GM21447 (cell line): ENCODE results near the gene IRF2.
A peak's percentile ranks its signal among the peaks of the same experiment; 100 is the strongest.

Experiments used
- ATAC-seq: cut with Tn5 transposase; IDR thresholded peaks from one replicate; pipeline ENCODE4 v1.9.1; 2021; ENCODE audit not compliant: unreplicated experiment

The IRF2 gene

DNA sequence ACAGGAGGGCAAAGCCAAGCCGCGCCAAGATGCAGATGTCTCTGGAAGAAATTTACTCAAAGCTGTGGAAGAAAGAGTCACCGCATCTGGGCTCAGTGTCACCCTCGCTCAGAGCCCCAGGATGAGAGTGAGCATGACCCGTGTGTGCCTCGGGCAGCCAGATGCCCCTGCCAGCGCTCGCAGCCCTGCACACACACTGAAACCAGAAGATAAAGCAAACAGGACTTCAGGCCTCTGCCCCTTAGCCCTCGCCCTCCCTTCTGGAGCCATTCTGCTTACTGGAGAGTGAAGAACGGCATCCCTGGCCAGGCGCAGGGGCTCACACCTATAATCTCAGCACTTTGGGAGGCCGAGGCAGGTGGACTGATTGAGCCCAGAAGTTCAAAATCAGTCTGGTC lies 103.0 kb downstream of the IRF2 start:
- no peak for ATAC-seq

DNA sequence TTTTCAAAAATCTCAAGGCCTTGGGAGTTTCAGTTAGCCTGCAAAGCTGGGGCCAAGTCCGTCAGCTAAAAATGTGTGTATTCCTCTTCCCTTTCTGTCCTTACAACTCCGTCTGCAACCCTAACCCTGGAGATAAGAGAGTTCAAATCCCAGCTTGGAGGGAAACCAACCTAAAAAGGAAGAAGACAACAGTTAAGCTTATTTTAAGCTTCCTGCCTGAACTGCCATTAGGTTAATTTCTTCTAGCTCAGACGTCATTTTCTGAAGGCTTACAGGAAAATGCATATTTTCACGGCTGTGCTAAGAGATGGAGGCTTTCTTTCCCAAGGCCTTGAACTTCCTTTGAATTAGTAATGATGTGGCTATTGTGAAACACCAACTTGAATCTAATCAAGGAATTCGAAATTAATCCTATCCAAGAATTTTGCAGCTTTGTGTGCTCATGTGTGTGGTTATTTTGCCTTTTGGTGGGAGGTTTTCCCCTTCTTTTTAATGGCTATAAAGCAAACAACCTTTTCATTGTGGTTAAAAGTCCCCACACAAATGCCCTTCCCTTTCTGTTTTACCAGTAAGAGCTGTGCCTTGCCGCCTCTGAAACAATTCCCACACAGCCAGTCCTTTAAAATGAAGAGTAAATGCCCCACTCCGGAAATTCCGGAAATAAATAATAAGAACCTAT lies 103.5 kb downstream of the IRF2 start:
- no peak for ATAC-seq

GRCh38 chr4:184369871-184370270 lies 104.5 kb downstream of the IRF2 start:
- no peak for ATAC-seq

DNA sequence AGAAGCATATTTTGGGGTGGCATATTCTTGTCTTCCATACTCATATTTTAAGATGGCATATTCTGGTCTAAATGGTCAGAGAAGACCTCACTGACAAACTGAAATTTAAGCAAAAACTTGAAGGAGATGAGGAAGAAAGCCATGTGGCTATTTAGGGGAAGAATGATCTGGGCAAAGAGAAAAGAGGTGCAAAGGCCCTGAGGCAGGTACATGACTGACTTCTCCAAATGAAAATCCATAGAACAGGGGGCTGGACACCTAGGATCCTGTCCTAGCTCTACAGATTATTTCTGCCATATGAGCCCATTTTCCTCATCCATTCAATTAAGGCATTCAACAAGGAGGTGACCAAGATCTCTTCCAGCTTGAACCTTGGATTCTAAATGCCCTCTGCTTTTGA lies 105.6 kb downstream of the IRF2 start:
- ATAC-seq = no peak

DNA sequence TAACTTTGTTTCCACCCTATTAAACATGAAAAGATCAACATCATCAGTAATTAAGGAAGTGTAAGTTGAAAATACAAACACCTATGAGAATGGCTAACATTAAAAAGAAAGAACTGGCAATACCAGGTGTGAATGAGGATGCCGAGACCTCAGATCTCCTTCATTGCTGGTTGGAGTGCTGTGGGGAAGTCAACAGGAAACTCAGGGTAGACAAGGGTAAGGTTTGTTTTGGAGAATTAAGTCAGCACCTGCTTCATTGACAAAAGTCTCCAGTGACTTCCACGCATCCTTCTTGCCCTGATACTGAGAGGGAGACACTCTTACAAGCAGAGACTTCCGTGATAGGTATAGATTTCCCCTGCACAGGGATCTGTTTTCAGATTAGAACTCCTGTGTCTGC lies 106.1 kb downstream of the IRF2 start:
- no peak for ATAC-seq

DNA sequence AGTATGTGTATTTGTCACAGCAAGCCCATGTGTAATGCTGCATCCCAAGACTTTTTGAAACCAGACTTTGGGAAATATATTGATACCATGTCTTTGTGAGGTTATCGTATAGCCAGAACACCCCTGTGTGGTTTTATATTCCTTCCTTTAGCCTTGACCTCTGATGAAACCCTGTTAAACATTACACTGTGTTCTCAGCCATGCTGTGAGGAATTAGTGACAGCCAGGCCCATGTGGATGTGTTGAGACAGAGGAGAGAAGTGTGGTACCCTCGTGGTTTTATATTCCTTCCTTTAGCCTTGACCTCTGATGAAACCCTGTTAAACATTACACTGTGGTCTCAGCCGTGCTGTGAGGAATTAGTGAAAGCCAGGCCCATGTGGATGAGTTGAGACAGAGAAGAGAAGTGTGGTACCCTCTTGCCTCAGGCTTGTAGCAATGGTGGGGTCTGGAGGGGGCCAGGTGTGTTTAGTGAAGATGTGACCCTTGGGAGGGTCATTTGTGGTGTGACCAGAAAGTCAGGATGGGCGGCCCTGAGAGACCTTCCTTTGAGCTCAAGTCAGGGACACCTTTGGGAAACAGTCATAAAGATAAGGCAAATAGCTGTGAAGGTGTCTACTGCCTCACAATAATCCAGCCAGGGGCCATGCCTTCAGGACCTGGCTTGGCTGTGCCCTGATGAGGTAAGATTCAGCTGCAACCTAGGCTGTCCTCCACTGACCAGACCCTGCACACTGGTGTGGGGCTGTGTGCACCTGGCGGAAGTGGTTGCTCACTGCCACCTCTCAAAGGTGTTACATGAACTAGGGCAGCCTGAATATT lies 110.0 kb downstream of the IRF2 start:
- peak; percentile 83 for ATAC-seq

DNA sequence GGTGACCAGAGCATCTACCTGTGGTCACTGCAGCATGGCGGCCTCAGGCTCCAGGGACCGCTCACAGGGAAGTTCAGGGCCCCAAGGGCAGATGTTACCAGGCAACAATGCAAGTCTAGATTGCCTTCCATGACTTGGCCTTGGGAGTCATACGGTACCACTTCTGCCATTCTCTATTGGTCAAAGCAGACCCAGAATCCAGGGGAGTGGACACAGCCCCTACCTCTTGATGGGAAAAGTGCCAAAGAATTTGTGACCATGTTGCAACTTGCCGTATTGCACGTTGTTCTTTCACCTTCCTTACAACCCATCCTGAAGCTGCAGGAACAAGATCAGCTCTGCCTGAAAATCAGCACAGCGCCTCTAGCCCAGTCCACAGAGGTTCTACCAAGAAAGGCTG lies 111.1 kb downstream of the IRF2 start:
- ATAC-seq = no peak

DNA sequence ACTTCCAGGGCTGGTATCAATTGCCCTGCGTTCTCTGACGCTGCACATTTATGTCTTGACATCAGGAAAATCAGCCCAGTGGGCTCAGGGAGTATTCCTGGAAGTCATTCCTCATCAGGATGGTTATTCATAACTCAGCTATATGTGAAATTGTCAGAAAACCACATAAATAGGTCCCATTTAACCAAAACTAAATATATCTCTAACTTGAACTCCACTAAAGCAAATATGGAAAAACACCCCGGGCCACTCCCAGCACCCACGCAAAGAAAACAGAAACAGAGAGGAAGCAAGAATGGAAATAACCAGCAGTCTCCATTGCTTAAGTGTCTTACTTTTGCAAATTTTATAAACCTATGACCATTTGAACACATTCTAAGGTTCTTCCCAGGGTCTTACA lies 112.0 kb downstream of the IRF2 start:
- no peak for ATAC-seq

DNA sequence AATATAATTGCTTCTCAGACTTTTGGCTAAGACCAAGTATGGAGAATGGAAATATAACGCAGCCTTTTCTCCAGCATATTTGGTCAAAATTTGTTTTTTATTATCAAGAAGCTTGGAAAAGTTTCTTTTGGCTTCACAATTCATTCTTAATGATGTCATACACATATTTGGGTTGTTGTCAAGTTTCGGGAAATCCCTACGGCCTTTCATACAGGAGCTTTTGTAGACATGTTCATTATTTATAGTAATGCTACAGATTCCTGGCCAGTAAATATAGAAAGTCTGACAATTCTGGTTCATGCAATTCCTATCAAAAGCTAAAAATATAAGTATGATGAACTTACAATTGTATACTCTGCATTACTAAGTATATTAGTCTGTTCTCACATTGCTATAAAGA lies 112.9 kb downstream of the IRF2 start:
- no peak for ATAC-seq

DNA sequence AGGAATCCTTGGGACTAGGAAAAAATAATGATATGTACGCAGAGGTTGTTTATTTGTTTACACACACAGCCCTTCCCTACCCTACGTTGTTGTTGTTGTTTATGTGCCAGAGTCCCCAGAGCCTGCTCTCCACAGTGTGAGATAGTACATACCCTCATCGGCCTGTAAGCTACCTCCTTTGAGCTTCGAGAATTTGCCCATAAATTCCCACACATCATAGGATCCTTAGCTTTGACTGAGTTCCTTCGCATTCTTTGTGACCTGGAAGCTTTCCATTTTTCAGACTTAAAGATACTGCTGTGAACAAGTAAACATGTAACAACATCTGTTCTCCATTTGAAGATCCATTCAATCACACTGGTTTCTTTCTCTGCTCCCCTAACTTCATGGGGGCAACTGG lies 114.5 kb downstream of the IRF2 start:
- ATAC-seq = no peak

DNA sequence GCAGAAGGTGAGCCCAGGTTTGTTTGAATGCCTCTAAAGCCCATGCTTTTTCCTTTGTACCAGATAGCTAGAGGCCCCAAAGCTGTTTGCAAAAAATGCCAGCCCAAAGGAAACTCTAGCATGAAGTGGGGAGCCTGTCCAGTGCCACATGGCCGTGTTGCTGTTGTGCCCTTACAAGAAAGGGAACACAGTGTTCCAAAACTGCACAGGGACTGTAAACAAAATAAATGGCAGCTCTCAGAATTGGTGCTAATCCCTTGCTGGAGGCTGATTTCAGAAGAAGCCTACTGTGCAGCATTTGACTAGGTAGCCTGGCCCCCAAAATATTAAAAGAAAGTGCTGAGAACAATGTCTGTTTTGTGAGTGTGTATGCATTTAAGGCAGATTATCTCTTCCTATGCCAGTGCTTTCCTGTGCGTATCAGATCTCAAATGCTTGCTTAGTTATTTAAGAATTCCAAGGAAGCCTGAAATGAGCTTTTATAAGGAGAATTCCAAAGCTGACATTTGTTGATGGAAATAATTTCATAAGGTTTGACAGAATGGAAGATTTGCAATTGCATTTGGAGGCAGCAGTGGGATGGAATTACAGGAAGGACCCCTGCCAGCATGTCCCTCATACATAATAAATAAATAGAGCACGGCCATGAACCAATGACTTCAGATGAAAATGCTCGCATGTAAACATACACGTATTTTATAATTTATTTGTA lies 115.7 kb downstream of the IRF2 start:
- ATAC-seq = no peak

- ATAC-seq = no peak
These were observed 116.6 kb downstream of the IRF2 start for GRCh38 chr4:184357772-184358171.

DNA sequence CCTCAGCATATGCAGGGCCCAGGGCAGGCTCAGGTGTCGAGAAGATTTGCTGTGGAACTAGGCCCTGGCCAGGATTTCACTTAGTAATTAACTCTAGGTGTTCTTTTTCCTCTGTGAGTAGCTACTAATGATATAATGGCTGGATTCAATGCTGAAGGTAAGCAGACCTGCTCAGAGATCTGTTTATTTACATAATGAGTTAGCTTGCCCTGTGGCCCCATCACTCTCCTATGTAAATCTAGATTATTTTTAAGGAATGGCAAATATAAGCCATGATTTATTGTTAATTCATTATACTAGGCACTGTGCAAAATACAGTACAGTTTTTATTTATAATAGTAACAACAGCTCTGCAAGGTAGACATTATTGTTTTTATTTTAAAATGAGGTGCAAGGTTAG lies 117.2 kb downstream of the IRF2 start:
- ATAC-seq = no peak

- no peak for ATAC-seq
These were observed 118.0 kb downstream of the IRF2 start for GRCh38 chr4:184356366-184356765.

- no peak for ATAC-seq
These were observed 118.5 kb downstream of the IRF2 start for GRCh38 chr4:184355857-184356256.

- peak; percentile 42 for ATAC-seq
These were observed 119.2 kb downstream of the IRF2 start for GRCh38 chr4:184355111-184355604.

DNA sequence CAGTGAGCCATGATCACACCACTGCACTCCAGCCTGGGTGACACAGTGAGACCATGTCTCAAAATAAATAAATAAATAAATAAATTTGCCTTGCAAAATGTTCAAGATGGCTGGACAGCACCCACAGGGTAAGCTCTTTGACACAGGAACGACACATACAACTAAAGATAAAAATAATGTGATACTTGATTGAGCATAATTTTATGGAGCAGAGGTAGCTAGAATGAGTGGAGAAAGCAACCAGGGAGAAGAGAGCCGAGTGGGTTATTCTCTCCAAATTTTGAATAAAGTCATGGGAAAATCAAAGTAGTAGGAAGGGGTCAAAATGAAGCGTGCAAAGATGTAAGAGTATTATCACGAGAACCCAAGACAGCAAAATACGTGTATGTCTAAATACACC lies 121.5 kb downstream of the IRF2 start:
- ATAC-seq = no peak

GRCh38 chr4:184351560-184352451 lies 122.5 kb downstream of the IRF2 start:
- no peak for ATAC-seq

- no peak for ATAC-seq
These were observed 123.4 kb downstream of the IRF2 start for GRCh38 chr4:184350964-184351363.

DNA sequence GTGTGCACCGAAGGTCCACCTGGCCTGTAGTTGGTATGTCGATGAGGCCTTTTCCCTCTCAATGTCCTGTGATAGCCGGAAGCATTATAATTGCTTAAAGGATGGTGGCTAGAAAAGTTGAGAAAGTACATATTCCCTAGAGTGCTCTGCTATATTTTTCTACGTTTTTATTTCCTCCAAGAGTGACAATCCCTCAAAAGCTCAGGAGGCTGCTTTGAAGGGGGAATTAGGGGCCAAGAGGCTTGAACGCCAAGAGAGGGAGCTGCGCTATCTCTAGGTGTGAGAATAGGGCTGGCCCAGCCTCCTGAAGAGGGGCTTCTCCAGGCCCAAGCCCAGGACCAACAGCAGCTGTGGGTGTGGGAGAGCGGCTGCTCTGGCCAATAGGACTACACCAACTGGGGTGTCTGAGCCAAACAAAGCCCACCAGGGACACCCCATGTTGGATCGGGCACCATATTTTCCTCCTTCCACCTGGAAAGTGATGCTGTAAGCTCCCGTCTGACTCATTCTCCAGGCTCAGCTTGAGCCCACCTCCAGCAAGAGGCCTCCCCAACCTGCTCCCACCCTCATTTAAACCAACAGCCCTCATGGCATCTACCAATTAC lies 124.0 kb downstream of the IRF2 start:
- ATAC-seq = no peak
